GM23338 (cell line): ENCODE measurements around the gene CNDP1. TPM values are rescaled to one million over a fixed set of nuclear protein-coding genes. Genes with fewer than 3 reads are reported as not detected.

ENCODE experiments used
- ATAC-seq: fragments of 200-7000 bp; cut with Tn5 transposase; 3 replicates; pipeline ENCODE4 v1.9.1; 2020
- DNase-seq: peaks from one replicate; pipeline ENCODE4 v3.0.0-alpha.2; 2015; ENCODE audit warnings: low spot score
- H2AFZ ChIP-seq: fragments of 200-600 bp; sonication (generic); 2 replicates; pipeline ENCODE4 v1.8.0; 2016; ENCODE audit warnings: antibody characterized with exemption, mild to moderate bottlenecking, moderate library complexity
- H3F3A ChIP-seq: fragments of 200-600 bp; sonication (generic); replicated peaks from 2 replicates; pipeline ENCODE4 v1.8.0; 2017; ENCODE audit warnings: antibody characterized with exemption, mixed run types, low read depth
- H3K27ac ChIP-seq: fragments of 200-600 bp; sonication (generic); 2 replicates; pipeline ENCODE4 v1.6.1; 2016; ENCODE audit warnings: low read depth
- H3K27me3 ChIP-seq: fragments of 200-600 bp; sonication (generic); 2 replicates; pipeline ENCODE4 v1.8.0; 2016; ENCODE audit warnings: mild to moderate bottlenecking, mixed run types, moderate library complexity; ENCODE audit not compliant: insufficient read depth
- H3K36me3 ChIP-seq: fragments of 200-600 bp; sonication (generic); 2 replicates; pipeline ENCODE4 v1.8.0; 2016; ENCODE audit warnings: mild to moderate bottlenecking; ENCODE audit not compliant: insufficient read depth
- H3K4me1 ChIP-seq: fragments of 200-600 bp; sonication (generic); 2 replicates; pipeline ENCODE4 v1.8.0; 2016; ENCODE audit warnings: mild to moderate bottlenecking, moderate library complexity; ENCODE audit not compliant: insufficient read depth
- H3K4me2 ChIP-seq: fragments of 200-600 bp; sonication (generic); 2 replicates; pipeline ENCODE4 v1.7.1; 2017; ENCODE audit warnings: mixed run types
- H3K4me3 ChIP-seq: fragments of 200-600 bp; sonication (generic); 2 replicates; pipeline ENCODE4 v1.6.1; 2016; ENCODE audit warnings: mixed run types
- H3K79me2 ChIP-seq: fragments of 200-600 bp; sonication (generic); replicated peaks from 2 replicates; pipeline ENCODE4 v1.8.0; 2017; ENCODE audit warnings: mild to moderate bottlenecking; ENCODE audit not compliant: insufficient read depth
- H3K9me2 ChIP-seq: fragments of 200-600 bp; sonication (generic); 2 replicates; pipeline ENCODE4 v1.8.0; 2017; ENCODE audit not compliant: insufficient read depth
- H4K20me1 ChIP-seq: fragments of 200-600 bp; sonication (generic); replicated peaks from 2 replicates; pipeline ENCODE4 v1.8.0; 2017; ENCODE audit warnings: mild to moderate bottlenecking; ENCODE audit not compliant: insufficient read depth
- H3K27ac Mint-ChIP-seq: 2 replicates; pipeline ENCODE4 v1.8.0; 2020; ENCODE audit warnings: inconsistent platforms, mild to moderate bottlenecking, moderate library complexity, mixed read lengths
- H3K27me3 Mint-ChIP-seq: 3 replicates; pipeline ENCODE4 v1.8.0; 2022; ENCODE audit warnings: low read depth, mild to moderate bottlenecking, moderate library complexity, mixed read lengths, inconsistent platforms; ENCODE audit not compliant: insufficient read depth, poor library complexity
- H3K36me3 Mint-ChIP-seq: 3 replicates; pipeline ENCODE4 v1.8.0; 2021; ENCODE audit warnings: low read depth, mild to moderate bottlenecking, inconsistent platforms, moderate library complexity, mixed read lengths
- H3K4me1 Mint-ChIP-seq: 3 replicates; pipeline ENCODE4 v1.8.0; 2020; ENCODE audit warnings: mild to moderate bottlenecking, inconsistent platforms, mixed read lengths
- H3K4me3 Mint-ChIP-seq: 3 replicates; pipeline ENCODE4 v1.8.0; 2021; ENCODE audit warnings: moderate library complexity, mild to moderate bottlenecking, inconsistent platforms, mixed read lengths
- H3K9me3 Mint-ChIP-seq: 3 replicates; pipeline ENCODE4 v1.8.0; 2020; ENCODE audit warnings: moderate library complexity, mild to moderate bottlenecking, inconsistent platforms, mixed read lengths
- CREB1 ChIP-seq: fragments of 250-450 bp; sonication (Bioruptor Pico); IDR thresholded peaks from 2 replicates; pipeline ENCODE4 v1.5.0; 2020; ENCODE audit warnings: low read depth, mild to moderate bottlenecking, moderate library complexity
- CTCF ChIP-seq, 2 experiments: fragments of 200-600 bp in 1 of 2; sonication (generic) in 1 of 2; conservative IDR thresholded peaks; 2 replicates each; pipeline versions ENCODE4 v1.5.1 to v1.6.1; 2016 to 2017; ENCODE audit warnings: antibody characterized with exemption in 2 of 2, low read depth in 2 of 2, mild to moderate bottlenecking in 2 of 2, moderate library complexity in 1 of 2
- ETS1 ChIP-seq: IDR thresholded peaks from 2 replicates; pipeline ENCODE4 v1.6.1; 2016; ENCODE audit warnings: antibody characterized with exemption
- EZH2 ChIP-seq: fragments of 200-600 bp; sonication (generic); IDR thresholded peaks from one replicate; pipeline ENCODE4 v1.8.0; 2017; ENCODE audit warnings: antibody characterized with exemption, mild to moderate bottlenecking, low read depth; ENCODE audit not compliant: unreplicated experiment
- EZH2phosphoT487 ChIP-seq: fragments of 200-600 bp; sonication (generic); IDR thresholded peaks from one replicate; pipeline ENCODE4 v1.8.1; 2018; ENCODE audit warnings: antibody characterized with exemption; ENCODE audit not compliant: unreplicated experiment
- JUNB ChIP-seq: IDR thresholded peaks from one replicate; pipeline ENCODE4 v1.6.1; 2016; ENCODE audit warnings: antibody characterized with exemption; ENCODE audit not compliant: unreplicated experiment
- NANOG ChIP-seq: IDR thresholded peaks from 2 replicates; pipeline ENCODE4 v1.6.1; 2016; ENCODE audit warnings: antibody characterized with exemption, borderline replicate concordance
- POLR2AphosphoS5 ChIP-seq: IDR thresholded peaks from 2 replicates; pipeline ENCODE4 v1.6.1; 2016; ENCODE audit warnings: antibody characterized with exemption, low read depth
- REST ChIP-seq: IDR thresholded peaks from one replicate; pipeline ENCODE4 v1.6.1; 2018; ENCODE audit warnings: antibody characterized with exemption; ENCODE audit not compliant: unreplicated experiment
- STAT1 ChIP-seq: IDR thresholded peaks from one replicate; pipeline ENCODE4 v1.6.1; 2016; ENCODE audit warnings: antibody characterized with exemption; ENCODE audit not compliant: unreplicated experiment
- ZNF114 ChIP-seq: fragments of 250-450 bp; sonication (Bioruptor Pico); IDR thresholded peaks from 2 replicates; pipeline ENCODE4 v1.5.0; 2020; ENCODE audit warnings: mild to moderate bottlenecking, moderate library complexity
- ZNF331 ChIP-seq: fragments of 250-450 bp; sonication (Bioruptor Pico); IDR thresholded peaks from 2 replicates; pipeline ENCODE4 v1.5.0; 2020; ENCODE audit warnings: low read depth, mild to moderate bottlenecking, moderate library complexity
- ZNF462 ChIP-seq: fragments of 250-450 bp; sonication (Bioruptor Pico); IDR thresholded peaks from 2 replicates; pipeline ENCODE4 v1.5.0; 2020; ENCODE audit warnings: mild to moderate bottlenecking, moderate library complexity
- polyA plus RNA-seq: library from polyadenylated mRNA; unstranded; fragments of >200 nt; fragmentation: Nextera tagmentation; extraction: Ambion mirVana; gene quantifications from 2 replicates; pipeline ENCODE4 v1.2.1, GENCODE V29; 2016
- total RNA-seq: library from RNA; depleted of rRNA; stranded (reverse); fragments of >200 nt; shearing (Covaris generic); gene quantifications from 2 replicates; pipeline ENCODE4 v1.2.3, GENCODE V29; 2014

Gene CNDP1
- total and polyA plus RNA-seq, 2 experiments from 2014 or later: 0.03 to 0.11 TPM

- Histone ChIP-seq H2AFZ (no peak overlapping the region), H3K4me3 (no peak overlapping the region), H3K27me3 (no peaks in the 10 kb centered on the region), H3K9me2 (peaks cover 7% of the 10 kb centered on the region; the same call in 1 of the 2 replicates), H4K20me1 (no peaks in the 10 kb centered on the region), H3K4me1 (no peaks in the 10 kb centered on the region), H3K36me3 (no peaks in the 10 kb centered on the region), H3K27ac (no peak overlapping the region), H3K4me2 (no peak overlapping the region), H3F3A (no peaks in the 10 kb centered on the region), H3K79me2 (no peaks in the 10 kb centered on the region)
- H3K36me3 Mint-ChIP-seq: peaks cover 14% of the 10 kb centered on the region; the same call in 2 of the 3 replicates
- ATAC-seq (no peak), DNase-seq (no peak)
- no peaks in the 10 kb centered on the region for H3K4me1 Mint-ChIP-seq
- peaks cover 17% of the 10 kb centered on the region; the same call in 2 of the 3 replicates for H3K9me3 Mint-ChIP-seq
- TF ChIP-seq REST: no peak
- TF ChIP-seq CTCF (conservative IDR thresholded peaks at IDR 0.05; ENCODE audit: low read depth in 2 of 2): no peak
- no peak for TF ChIP-seq STAT1
- no peak for TF ChIP-seq CREB1 (CRISPR knock-in tag)
- no peak for TF ChIP-seq ZNF462 (CRISPR knock-in tag)
- TF ChIP-seq NANOG: no peak
- TF ChIP-seq ZNF114 (CRISPR knock-in tag): no peak
- no peak for TF ChIP-seq JUNB
- no peak for TF ChIP-seq ETS1
- no peak for TF ChIP-seq ZNF331
- no peak for TF ChIP-seq EZH2phosphoT487
- no peak for TF ChIP-seq POLR2AphosphoS5
- TF ChIP-seq EZH2: no peak
- H3K4me3 Mint-ChIP-seq: no peak overlapping the region
- peaks cover 1% of the 10 kb centered on the region for H3K27me3 Mint-ChIP-seq
- no peak overlapping the region for H3K27ac Mint-ChIP-seq
These were observed 5.4 kb upstream of the CNDP1 start for GRCh38 chr18:74528913-74529312.
